Right ventricle myocardium superior (tissue), 1 donor: ENCODE data around the gene PXT1. TPM values are rescaled to one million over a fixed set of nuclear protein-coding genes. Genes with fewer than 3 reads are reported as not detected.
A peak's percentile ranks its signal among the peaks of the same experiment; 100 is the strongest.
"Not testable (repeated sequence)": the region's sequence is repeated elsewhere in the genome, so short reads cannot be mapped to it uniquely, and the experiment has no call there.

ENCODE experiments used
- ATAC-seq: fragments of 200-7000 bp; cut with Tn5 transposase; one replicate; pipeline ENCODE4 v1.9.1; 2020; ENCODE audit warnings: mild to moderate bottlenecking; ENCODE audit not compliant: poor library complexity
- DNase-seq: peaks from one replicate; pipeline ENCODE4 v3.0.0-alpha.2; 2020
- intact Hi-C: fragments of 100-400 bp; cut with DNase I; formaldehyde crosslinking; loops from one replicate; pipeline ENCODE4 v1.11.2; 2022
- long read RNA-seq: library from polyadenylated mRNA; unstranded; transcript quantifications from one replicate; pipeline ENCODE4 v2.0.0, GENCODE V29; 2021
- total RNA-seq: library from RNA; stranded (reverse); fragmentation: NEBNext Ultra II Directional; extraction: Animal tissue kit (Norgen Biotek cat#: 25700); gene quantifications from one replicate; pipeline ENCODE4 v1.2.1, GENCODE V29; 2021
- donor health status: DM: no; HTN: yes; CAD: no; lungs with severe emphysema.

Gene PXT1, protein sequence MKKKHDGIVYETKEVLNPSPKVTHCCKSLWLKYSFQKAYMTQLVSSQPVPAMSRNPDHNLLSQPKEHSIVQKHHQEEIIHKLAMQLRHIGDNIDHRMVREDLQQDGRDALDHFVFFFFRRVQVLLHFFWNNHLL
- total RNA-seq = 0.13 TPM
- long read RNA-seq = 0 reads

DNA sequence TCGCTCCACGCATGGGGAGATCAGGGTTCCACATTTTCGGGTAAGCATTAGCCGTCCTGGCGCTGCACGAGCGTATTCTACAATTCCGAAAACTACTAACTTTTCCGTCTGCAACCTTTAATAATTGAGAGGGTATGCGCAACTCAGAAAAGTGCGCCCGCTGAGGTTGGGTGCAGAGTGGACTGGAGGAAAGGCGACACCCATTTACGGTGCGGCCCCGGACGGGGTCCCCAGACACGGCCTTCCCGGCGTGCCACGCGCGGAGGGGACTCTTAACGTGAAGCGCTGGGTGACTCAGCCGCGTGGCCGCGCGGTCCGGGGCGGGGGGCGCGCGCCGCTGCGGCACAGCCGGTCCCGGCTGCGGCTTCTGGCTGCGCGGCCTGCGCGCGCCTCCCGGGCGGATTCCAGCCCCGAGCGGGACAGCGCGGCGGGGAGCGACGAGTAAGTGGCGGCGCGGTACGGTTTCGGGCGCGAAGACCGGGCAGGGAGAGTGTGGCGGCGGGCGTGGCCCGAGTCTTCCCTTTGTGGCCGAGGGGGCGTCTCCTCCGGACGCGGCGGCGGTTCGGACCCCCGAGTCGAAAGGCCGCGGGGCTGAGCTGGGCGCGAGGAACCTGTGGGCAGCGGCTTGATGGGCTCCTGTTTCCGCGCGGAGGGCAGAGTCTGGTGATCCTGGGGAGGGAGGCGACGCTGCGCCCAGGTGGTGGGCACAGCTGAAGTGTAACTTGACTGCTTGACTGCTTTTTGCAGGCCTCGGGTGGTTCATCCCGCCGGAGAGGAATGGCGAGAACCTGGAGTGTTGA is at the start of gene PXT1, which contains the start of gene KCTD20:
Gene PXT1, minus strand, starts transcription at position 184 of the 800 bp plus-strand sequence. CDS start 16,772 bp downstream, outside the sequence.
Gene KCTD20, plus strand, starts transcription at position 330 of the 800 bp plus-strand sequence. CDS start 27,098 bp downstream, outside the sequence.
- DNase-seq (peak; percentile 93), ATAC-seq (peak; percentile 94)
- intact Hi-C loops = loop anchor here (10.0 kb wide), 1 partner anchor 152 kb away; the partner anchor contains the start of gene SRSF3

- intact Hi-C loops = no loop called here
- ATAC-seq (no peak), DNase-seq (no peak)
Observed at GRCh38 chr6:36492092-36492491, 49.4 kb upstream of the PXT1 start.

GRCh38 chr6:36491378-36491965 is 48.8 kb upstream of the PXT1 start:
- ATAC-seq (no peak), DNase-seq (no peak)
- intact Hi-C loops = no loop called here

DNA sequence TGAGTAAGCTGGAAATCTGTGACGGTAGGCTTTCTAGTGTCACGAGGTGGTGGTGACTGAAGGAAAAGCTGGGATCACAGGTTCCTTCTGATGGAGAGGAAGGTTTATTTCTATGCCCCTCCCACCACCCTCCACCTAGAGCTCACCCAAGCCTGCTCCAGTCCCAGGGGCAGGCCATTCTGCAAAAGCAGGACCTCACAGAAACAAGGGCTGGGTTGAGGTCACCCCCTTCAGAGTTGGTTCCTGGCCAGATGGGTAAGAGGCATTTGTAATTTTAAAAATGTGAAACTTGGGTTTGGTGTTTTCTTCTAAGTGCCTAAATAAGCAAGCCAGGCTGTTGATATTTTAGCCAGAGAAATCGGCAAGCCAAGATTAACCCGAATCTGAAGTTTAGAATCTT is 46.8 kb upstream of the PXT1 start:
- intact Hi-C loops = no loop called here
- DNase-seq (no peak), ATAC-seq (no peak)

GRCh38 chr6:36488221-36488620 is 45.6 kb upstream of the PXT1 start:
- ATAC-seq (peak; percentile 50), DNase-seq (no peak)
- intact Hi-C loops = no loop called here

DNA sequence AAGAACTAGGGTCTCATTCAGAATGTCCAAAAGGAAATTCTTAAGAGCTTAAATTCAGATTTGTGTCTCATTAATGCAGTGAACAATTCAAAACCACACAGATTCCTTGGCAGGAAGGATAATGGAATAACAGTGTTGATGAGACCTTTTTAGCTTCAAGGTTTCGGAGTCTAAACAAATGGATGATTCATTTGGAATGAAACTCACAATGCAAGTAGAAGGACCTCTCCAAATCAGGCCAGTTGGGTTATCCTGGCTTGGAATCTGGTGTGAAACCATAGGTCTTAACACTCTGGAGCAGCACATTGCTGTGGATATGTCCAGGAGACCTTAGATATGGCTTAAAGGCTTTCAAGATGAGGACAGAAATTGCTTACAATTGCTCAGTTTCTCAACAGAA is 45.0 kb upstream of the PXT1 start:
- DNase-seq (no peak), ATAC-seq (no peak)
- intact Hi-C loops = no loop called here

GRCh38 chr6:36484736-36485135 is 42.1 kb upstream of the PXT1 start:
- intact Hi-C loops = no loop called here
- no peak for DNase-seq
- ATAC-seq = no peak

GRCh38 chr6:36483326-36483725 is 40.7 kb upstream of the PXT1 start:
- intact Hi-C loops, DNase-seq, ATAC-seq: not testable (repeated sequence)

DNA sequence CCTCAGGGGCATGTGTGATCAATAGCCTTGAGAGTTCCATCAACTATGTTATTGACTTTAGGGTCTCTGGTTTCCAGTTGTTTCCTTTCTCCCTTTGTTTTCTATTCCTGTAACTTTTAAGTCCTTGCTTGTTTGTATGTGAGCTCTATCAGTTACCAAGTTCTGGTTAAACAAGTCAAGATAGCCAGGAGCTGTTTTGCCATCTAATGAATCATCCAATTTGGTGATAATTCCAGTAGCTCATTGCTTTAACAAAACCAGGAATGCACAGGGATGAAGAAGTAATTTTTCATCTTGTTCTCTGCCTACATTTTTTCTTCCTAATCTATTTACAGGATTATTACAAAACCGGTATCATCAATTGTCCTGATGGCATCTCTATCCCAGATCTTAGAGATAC is 36.6 kb upstream of the PXT1 start:
- intact Hi-C loops = no loop called here
- ATAC-seq (no peak), DNase-seq (no peak)

DNA sequence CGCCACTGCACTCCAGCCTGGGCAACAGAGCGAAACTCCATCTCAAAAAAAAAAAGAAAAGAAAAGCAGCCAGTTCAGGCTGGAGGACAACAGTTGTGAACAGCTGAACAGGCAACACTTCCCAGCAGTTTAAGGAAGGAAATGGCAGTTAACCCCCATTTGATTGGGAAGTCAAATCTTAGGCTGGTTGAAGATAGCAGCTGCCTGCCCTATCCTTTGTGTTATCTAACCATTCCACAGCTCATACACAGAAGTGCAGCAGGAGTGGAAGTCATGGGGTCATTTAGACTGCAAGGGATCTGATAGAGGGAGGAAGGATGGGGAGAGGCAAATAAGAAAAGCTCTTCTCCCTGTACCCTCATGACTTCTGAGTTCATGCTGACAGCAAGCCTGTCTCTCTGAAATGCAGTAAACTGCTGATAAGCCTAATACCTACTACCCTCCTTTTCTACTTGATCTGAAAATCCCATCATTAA is 35.4 kb upstream of the PXT1 start:
- no peak for ATAC-seq

DNA sequence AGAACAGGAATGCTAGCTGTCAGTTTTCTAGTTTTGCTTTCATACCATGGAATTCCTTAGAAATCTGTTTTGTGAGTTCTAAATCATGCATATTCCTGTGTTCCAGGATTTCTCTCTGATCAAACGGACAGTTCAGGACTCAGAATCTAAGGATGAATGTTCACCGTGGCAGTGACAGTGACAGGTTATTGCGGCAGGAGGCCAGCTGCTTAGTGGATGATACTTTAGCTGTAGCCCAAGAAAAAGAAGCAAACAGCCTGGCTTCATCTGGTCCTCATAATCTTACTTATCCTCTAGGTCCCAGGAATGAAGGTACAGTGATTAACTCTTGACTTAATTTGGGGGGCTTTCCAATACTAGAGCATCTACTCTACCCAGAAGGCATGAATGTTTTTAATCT is 27.3 kb upstream of the PXT1 start:
- intact Hi-C loops = no loop called here
- DNase-seq (no peak), ATAC-seq (no peak)

More for the DNA sequence above, 35.4 kb upstream of the PXT1 start:
- no peak for DNase-seq
- intact Hi-C loops = no loop called here

DNA sequence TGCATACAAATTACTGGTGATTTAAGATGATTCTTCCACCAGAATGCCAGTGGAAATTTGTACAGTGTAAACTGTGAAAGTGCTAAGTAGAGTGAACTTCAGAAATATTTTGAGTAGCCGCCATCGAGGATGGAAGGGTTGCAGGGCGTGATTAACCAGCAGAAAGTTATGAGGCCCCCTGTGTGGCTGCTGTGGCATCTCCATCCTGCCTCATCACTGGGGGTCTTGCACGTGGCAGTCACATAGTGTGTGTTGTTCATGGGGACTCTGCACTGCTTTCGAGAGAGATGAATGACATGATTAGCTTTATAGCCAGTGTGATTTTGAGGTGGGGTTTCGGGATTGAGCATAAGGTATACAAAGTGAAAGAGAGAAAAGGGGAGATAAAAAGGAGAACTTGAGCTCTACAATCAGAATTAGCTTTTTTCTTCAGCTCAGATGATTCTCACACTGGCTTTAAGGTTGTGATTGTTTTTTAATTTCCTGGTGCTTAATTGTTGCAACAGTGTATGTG is 26.6 kb upstream of the PXT1 start:
- ATAC-seq = no peak
- no peak for DNase-seq
- intact Hi-C loops = no loop called here

GRCh38 chr6:36467625-36468024 is 25.0 kb upstream of the PXT1 start:
- intact Hi-C loops = no loop called here
- no peak for DNase-seq
- no peak for ATAC-seq

GRCh38 chr6:36464233-36464632 is 21.6 kb upstream of the PXT1 start:
- intact Hi-C loops = no loop called here
- no peak for DNase-seq
- ATAC-seq = no peak

GRCh38 chr6:36463676-36464075 is 21.0 kb upstream of the PXT1 start:
- no peak for ATAC-seq

DNA sequence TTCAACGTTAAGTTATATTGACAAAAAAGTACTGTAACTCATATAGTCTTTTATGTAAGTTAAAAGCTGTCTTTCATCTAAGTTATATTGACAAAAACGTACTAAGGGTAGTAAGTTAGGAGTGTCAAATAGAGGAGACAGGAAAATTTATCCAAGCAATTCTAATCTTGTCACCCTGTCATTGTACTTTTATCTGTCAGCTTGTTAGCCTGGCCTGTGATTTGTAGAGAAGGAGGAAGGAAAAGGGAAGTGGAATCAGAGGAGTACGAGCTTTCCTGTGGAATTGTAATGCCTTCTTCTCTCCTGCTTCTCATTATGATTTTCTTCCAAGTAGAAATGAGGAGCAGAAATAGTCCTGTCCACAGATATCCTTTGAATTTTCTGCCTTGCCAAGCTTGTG is 19.0 kb upstream of the PXT1 start:
- ATAC-seq (peak; percentile 22), DNase-seq (no peak)
- intact Hi-C loops = no loop called here

More at GRCh38 chr6:36463676-36464075, 21.0 kb upstream of the PXT1 start:
- no peak for DNase-seq
- intact Hi-C loops = no loop called here

DNA sequence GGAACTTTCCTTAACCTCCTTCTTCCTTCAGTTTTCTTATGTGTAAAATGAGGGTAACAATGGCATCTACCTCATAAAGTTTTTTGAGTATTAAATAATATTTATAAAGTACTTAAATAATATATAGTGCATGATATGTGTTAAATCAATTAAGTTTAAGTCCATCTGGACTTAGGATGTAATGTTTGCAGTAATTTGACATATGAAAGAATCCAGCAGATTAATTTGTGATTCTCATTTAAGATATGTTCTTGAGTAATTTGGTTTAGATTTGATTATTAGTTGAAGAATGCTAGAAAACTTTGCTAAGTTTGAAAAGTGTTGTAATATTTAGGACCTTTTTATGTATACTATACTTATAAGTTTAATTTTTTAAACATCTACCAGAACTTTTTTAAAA is 18.3 kb upstream of the PXT1 start:
- no peak for ATAC-seq
- intact Hi-C loops = no loop called here
- DNase-seq = no peak

DNA sequence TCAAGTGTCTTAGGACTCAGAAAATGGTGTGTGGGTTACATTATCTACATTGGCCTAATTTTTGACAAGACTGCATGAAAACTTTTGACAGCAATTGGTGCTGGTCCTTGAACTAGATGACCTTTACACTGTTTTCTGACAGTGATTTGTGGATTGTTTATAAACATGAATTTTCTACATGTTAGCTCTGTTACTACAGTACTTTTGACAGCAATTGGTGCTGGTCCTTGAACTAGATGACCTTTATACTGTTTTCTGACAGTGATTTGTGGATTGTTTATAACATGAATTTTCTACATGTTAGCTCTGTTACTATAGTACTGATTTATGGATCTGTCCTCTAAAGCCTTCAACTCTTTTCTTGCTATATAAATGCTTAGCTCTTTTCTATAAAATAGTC is 16.8 kb upstream of the PXT1 start:
- no peak for ATAC-seq
- intact Hi-C loops = no loop called here

GRCh38 chr6:36455486-36456027 is 12.9 kb upstream of the PXT1 start:
- intact Hi-C loops = no loop called here
- ATAC-seq (no peak), DNase-seq (no peak)

More for the DNA sequence above, 16.8 kb upstream of the PXT1 start:
- no peak for DNase-seq
